ENCODE data around the gene GRAMD1C.

Gene GRAMD1C

GRCh38 chr3:113805249-113805648 lies 33.3 kb upstream of the GRAMD1C start:
- no peaks in the 10 kb centered on the region for H3F3A ChIP-seq (ENCODE audit: insufficient read depth, low read length)
- no peak for TF ChIP-seq EZH2 (IDR thresholded peaks at IDR 0.05; ENCODE audit: borderline replicate concordance, low read length)
- no peak for TF ChIP-seq CTCF (IDR thresholded peaks at IDR 0.05; ENCODE audit: low read length)
- no peaks in the 10 kb centered on the region for H3K4me1 ChIP-seq (ENCODE audit: insufficient read depth, low read length, severe bottlenecking)
- no peaks in the 10 kb centered on the region for H4K20me1 ChIP-seq (ENCODE audit: insufficient read depth, low read length)
- no peak overlapping the region for H3K4me2 ChIP-seq (ENCODE audit: low read length)
- H3K9me2 ChIP-seq (ENCODE audit: low read depth, low read length): no peaks in the 10 kb centered on the region
- no peaks in the 10 kb centered on the region for H3K27me3 ChIP-seq (ENCODE audit: insufficient read depth, low read length)
- H3K79me2 ChIP-seq (ENCODE audit: insufficient read depth, low read length): no peaks in the 10 kb centered on the region
- H3K4me3 ChIP-seq (ENCODE audit: low read depth, low read length, poor library complexity, severe bottlenecking): no peak overlapping the region
- H3K36me3 ChIP-seq (ENCODE audit: insufficient read depth, low read length): peaks cover 74% of the 10 kb centered on the region
- H3K9me3 ChIP-seq (ENCODE audit: low read length): no peaks in the 10 kb centered on the region
- H2AFZ ChIP-seq (ENCODE audit: low read length): no peak overlapping the region
- no peak overlapping the region for H3K27ac ChIP-seq (ENCODE audit: low read depth, low read length, poor library complexity, severe bottlenecking)
- H3K9ac ChIP-seq (ENCODE audit: low read length): no peak overlapping the region

GRCh38 chr3:113812854-113813253 lies 25.7 kb upstream of the GRAMD1C start:
- Histone ChIP-seq H3K9ac (ENCODE audit: low read length) (no peak overlapping the region), H3K4me3 (ENCODE audit: low read depth, low read length, poor library complexity, severe bottlenecking) (no peak overlapping the region), H3K4me2 (ENCODE audit: low read length) (no peak overlapping the region), H3F3A (ENCODE audit: insufficient read depth, low read length) (0 out of 2 replicates have a peak, but pooled peaks cover 3% of the 10 kb centered on the region), H2AFZ (ENCODE audit: low read length) (no peak overlapping the region), H3K27ac (ENCODE audit: low read depth, low read length, poor library complexity, severe bottlenecking) (no peak overlapping the region), H3K79me2 (ENCODE audit: insufficient read depth, low read length) (no peaks in the 10 kb centered on the region), H3K36me3 (ENCODE audit: insufficient read depth, low read length) (peaks cover 16% of the 10 kb centered on the region), H3K9me3 (ENCODE audit: low read length) (no peaks in the 10 kb centered on the region), H3K27me3 (ENCODE audit: insufficient read depth, low read length) (no peaks in the 10 kb centered on the region), H4K20me1 (ENCODE audit: insufficient read depth, low read length) (no peaks in the 10 kb centered on the region), H3K9me2 (ENCODE audit: low read depth, low read length) (no peaks in the 10 kb centered on the region), H3K4me1 (ENCODE audit: insufficient read depth, low read length, severe bottlenecking) (no peaks in the 10 kb centered on the region)
- TF ChIP-seq CTCF (IDR thresholded peaks at IDR 0.05; ENCODE audit: low read length): no peak
- TF ChIP-seq EZH2 (IDR thresholded peaks at IDR 0.05; ENCODE audit: borderline replicate concordance, low read length): no peak

- Histone ChIP-seq H3K27ac (ENCODE audit: low read depth, low read length, poor library complexity, severe bottlenecking) (no peak overlapping the region), H3K9me2 (ENCODE audit: low read depth, low read length) (no peaks in the 10 kb centered on the region), H3K79me2 (ENCODE audit: insufficient read depth, low read length) (no peaks in the 10 kb centered on the region), H3K4me2 (ENCODE audit: low read length) (no peak overlapping the region), H3K9me3 (ENCODE audit: low read length) (no peaks in the 10 kb centered on the region), H3K27me3 (ENCODE audit: insufficient read depth, low read length) (no peaks in the 10 kb centered on the region), H3F3A (ENCODE audit: insufficient read depth, low read length) (no peaks in the 10 kb centered on the region), H3K4me3 (ENCODE audit: low read depth, low read length, poor library complexity, severe bottlenecking) (no peak overlapping the region), H4K20me1 (ENCODE audit: insufficient read depth, low read length) (no peaks in the 10 kb centered on the region), H3K9ac (ENCODE audit: low read length) (no peak overlapping the region), H3K4me1 (ENCODE audit: insufficient read depth, low read length, severe bottlenecking) (peaks cover 3% of the 10 kb centered on the region), H3K36me3 (ENCODE audit: insufficient read depth, low read length) (no peaks in the 10 kb centered on the region), H2AFZ (ENCODE audit: low read length) (no peak overlapping the region)
- TF ChIP-seq EZH2 (IDR thresholded peaks at IDR 0.05; ENCODE audit: borderline replicate concordance, low read length) (no peak), CTCF (IDR thresholded peaks at IDR 0.05; ENCODE audit: low read length) (no peak)
Measured at GRCh38 chr3:113819866-113820265, 18.7 kb upstream of the GRAMD1C start.
